Neural cell (in vitro differentiated cells): ENCODE measurements around the gene LRRC8D.

ENCODE experiments used
- POLR2AphosphoS5 ChIP-seq: IDR thresholded peaks from 2 replicates; pipeline ENCODE4 v1.6.1; 2012
- REST ChIP-seq: IDR thresholded peaks from 2 replicates; pipeline ENCODE4 v1.6.1; 2012; ENCODE audit warnings: borderline replicate concordance
- TAF1 ChIP-seq: IDR thresholded peaks from 2 replicates; pipeline ENCODE4 v1.6.1; 2012; ENCODE audit warnings: low read depth
- TF ChIP-seq, protein P1 (sequence below): fragments of 450-650 bp; IDR thresholded peaks from 2 replicates; pipeline ENCODE4 v1.5.1; 2014; ENCODE audit warnings: antibody characterized with exemption, mild to moderate bottlenecking, moderate library complexity; ENCODE audit not compliant: poor library complexity, severe bottlenecking

- no peak for TF ChIP-seq POLR2AphosphoS5
- TF ChIP-seq, protein P1, sequence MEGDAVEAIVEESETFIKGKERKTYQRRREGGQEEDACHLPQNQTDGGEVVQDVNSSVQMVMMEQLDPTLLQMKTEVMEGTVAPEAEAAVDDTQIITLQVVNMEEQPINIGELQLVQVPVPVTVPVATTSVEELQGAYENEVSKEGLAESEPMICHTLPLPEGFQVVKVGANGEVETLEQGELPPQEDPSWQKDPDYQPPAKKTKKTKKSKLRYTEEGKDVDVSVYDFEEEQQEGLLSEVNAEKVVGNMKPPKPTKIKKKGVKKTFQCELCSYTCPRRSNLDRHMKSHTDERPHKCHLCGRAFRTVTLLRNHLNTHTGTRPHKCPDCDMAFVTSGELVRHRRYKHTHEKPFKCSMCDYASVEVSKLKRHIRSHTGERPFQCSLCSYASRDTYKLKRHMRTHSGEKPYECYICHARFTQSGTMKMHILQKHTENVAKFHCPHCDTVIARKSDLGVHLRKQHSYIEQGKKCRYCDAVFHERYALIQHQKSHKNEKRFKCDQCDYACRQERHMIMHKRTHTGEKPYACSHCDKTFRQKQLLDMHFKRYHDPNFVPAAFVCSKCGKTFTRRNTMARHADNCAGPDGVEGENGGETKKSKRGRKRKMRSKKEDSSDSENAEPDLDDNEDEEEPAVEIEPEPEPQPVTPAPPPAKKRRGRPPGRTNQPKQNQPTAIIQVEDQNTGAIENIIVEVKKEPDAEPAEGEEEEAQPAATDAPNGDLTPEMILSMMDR = no peak
- TF ChIP-seq TAF1 = no peak
- TF ChIP-seq REST = no peak
These were observed 97.4 kb downstream of the LRRC8D start for GRCh38 chr1:89918127-89918793.
